ENCODE measurements around the gene QKI. TPM values are rescaled to one million over a fixed set of nuclear protein-coding genes. Genes with fewer than 3 reads are reported as not detected.

QKI gene
- total and polyA plus RNA-seq, 2 donors (not counting 1 experiment from before 2014, with no cell fraction given): 129 to 224 TPM

DNA sequence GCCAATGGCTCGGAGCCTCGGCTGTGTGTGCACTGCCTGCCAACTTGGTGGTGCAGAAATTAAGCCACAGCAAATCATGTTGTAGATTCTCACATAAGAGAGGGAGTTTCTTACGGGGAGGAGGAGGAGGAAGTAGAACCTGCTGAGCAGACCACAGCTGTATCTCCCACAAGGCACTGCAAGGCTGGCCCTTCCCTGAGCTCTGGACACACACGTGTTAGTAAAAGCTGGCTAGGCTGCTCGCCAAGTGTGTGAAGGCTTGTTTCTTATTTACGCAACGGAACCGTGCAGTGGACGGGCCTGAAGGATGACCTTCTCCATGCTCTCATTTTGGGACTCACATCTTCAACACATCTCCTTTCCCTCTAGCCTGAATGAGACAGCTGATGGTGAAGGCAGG lies 15.7 kb upstream of the QKI start:
- H3K9ac ChIP-seq (ENCODE audit: insufficient read depth, low read length): no peak overlapping the region
- no peak overlapping the region for H2AFZ ChIP-seq (ENCODE audit: low read length)

DNA sequence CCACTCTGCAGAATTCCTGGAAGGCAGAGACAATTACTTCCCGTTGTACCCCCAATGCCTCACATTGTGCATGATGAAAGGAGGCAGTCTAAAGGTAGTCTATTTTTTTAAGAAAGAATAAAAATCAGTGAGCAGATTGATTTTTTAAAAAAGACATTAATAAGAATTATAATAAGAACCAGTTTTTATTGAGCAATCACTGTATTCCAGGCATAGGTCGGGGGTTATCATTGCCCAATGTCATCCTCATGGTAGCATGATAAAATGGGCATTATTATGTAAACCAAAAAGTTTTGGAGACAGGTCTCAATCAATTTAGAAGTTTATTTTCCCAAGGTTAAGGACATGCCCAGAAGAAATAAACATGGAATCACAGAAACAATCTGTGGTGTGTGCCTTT lies 14.0 kb upstream of the QKI start:
- Histone ChIP-seq H2AFZ (ENCODE audit: low read length) (no peak overlapping the region), H3K79me2 (ENCODE audit: control insufficient read depth, insufficient read depth, low read length) (no peaks in the 10 kb centered on the region), H3K9me3 (ENCODE audit: control insufficient read depth, insufficient read depth, low read depth, low read length) (no peaks in the 10 kb centered on the region), H4K20me1 (ENCODE audit: control insufficient read depth, extremely low read depth, insufficient read depth, low read length) (no peaks in the 10 kb centered on the region), H3K4me2 (ENCODE audit: extremely low read depth, insufficient read depth, low read length) (no peak overlapping the region), H3K4me1 (ENCODE audit: control insufficient read depth, extremely low read depth, insufficient read depth, low read length) (no peaks in the 10 kb centered on the region), H3K36me3 (ENCODE audit: control insufficient read depth, insufficient read depth, low read length) (no peaks in the 10 kb centered on the region), H3K27me3 (ENCODE audit: control insufficient read depth, insufficient read depth, low read length) (no peaks in the 10 kb centered on the region), H3K9ac (ENCODE audit: insufficient read depth, low read length) (no peak overlapping the region), H3K4me3 (replicated peaks in 1 of 4; ENCODE audit: control extremely low read depth in 1 of 4, insufficient read depth in 1 of 4, low read depth in 3 of 4, low read length in 4 of 4) (no peak overlapping the region), H3K27ac (ENCODE audit: insufficient read depth, low read length) (no peak overlapping the region)
- TF ChIP-seq, protein P1, sequence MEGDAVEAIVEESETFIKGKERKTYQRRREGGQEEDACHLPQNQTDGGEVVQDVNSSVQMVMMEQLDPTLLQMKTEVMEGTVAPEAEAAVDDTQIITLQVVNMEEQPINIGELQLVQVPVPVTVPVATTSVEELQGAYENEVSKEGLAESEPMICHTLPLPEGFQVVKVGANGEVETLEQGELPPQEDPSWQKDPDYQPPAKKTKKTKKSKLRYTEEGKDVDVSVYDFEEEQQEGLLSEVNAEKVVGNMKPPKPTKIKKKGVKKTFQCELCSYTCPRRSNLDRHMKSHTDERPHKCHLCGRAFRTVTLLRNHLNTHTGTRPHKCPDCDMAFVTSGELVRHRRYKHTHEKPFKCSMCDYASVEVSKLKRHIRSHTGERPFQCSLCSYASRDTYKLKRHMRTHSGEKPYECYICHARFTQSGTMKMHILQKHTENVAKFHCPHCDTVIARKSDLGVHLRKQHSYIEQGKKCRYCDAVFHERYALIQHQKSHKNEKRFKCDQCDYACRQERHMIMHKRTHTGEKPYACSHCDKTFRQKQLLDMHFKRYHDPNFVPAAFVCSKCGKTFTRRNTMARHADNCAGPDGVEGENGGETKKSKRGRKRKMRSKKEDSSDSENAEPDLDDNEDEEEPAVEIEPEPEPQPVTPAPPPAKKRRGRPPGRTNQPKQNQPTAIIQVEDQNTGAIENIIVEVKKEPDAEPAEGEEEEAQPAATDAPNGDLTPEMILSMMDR (conservative IDR thresholded peaks at IDR 0.05 in 1 of 2, IDR thresholded peaks at IDR 0.05 in 1 of 2; ENCODE audit: low read depth in 1 of 2, low read length in 2 of 2): no peak
- TF ChIP-seq EZH2 (IDR thresholded peaks at IDR 0.05; ENCODE audit: low read length, missing control alignments): no peak
- DNase-seq (ENCODE audit: low read depth in 2 of 2): no peak

More for the DNA sequence above, 15.7 kb upstream of the QKI start:
- no peaks in the 10 kb centered on the region for H4K20me1 ChIP-seq (ENCODE audit: control insufficient read depth, extremely low read depth, insufficient read depth, low read length)
- no peak for TF ChIP-seq EZH2 (IDR thresholded peaks at IDR 0.05; ENCODE audit: low read length, missing control alignments)
- TF ChIP-seq, protein P1 (conservative IDR thresholded peaks at IDR 0.05 in 1 of 2, IDR thresholded peaks at IDR 0.05 in 1 of 2; ENCODE audit: low read depth in 1 of 2, low read length in 2 of 2): no peak
- peak in 1 of 2 donors; percentile 42 for DNase-seq (ENCODE audit: low read depth in 2 of 2)
- H3K4me3 ChIP-seq (replicated peaks in 1 of 4; ENCODE audit: control extremely low read depth in 1 of 4, insufficient read depth in 1 of 4, low read depth in 3 of 4, low read length in 4 of 4): no peak overlapping the region
- no peak overlapping the region for H3K4me2 ChIP-seq (ENCODE audit: extremely low read depth, insufficient read depth, low read length)
- no peaks in the 10 kb centered on the region for H3K9me3 ChIP-seq (ENCODE audit: control insufficient read depth, insufficient read depth, low read depth, low read length)
- no peaks in the 10 kb centered on the region for H3K36me3 ChIP-seq (ENCODE audit: control insufficient read depth, insufficient read depth, low read length)
- H3K4me1 ChIP-seq (ENCODE audit: control insufficient read depth, extremely low read depth, insufficient read depth, low read length): no peaks in the 10 kb centered on the region
- no peaks in the 10 kb centered on the region for H3K79me2 ChIP-seq (ENCODE audit: control insufficient read depth, insufficient read depth, low read length)
- H3K27ac ChIP-seq (ENCODE audit: insufficient read depth, low read length): no peak overlapping the region
- no peaks in the 10 kb centered on the region for H3K27me3 ChIP-seq (ENCODE audit: control insufficient read depth, insufficient read depth, low read length)

GRCh38 chr6:163401039-163401885 lies 13.3 kb upstream of the QKI start:
- H3K4me2 ChIP-seq (ENCODE audit: extremely low read depth, insufficient read depth, low read length): no peak overlapping the region
- H2AFZ ChIP-seq (ENCODE audit: low read length): no peak overlapping the region
- no peaks in the 10 kb centered on the region for H3K9me3 ChIP-seq (ENCODE audit: control insufficient read depth, insufficient read depth, low read depth, low read length)
- DNase-seq (ENCODE audit: low read depth in 2 of 2): no peak
- no peak overlapping the region for H3K27ac ChIP-seq (ENCODE audit: insufficient read depth, low read length)
- H3K36me3 ChIP-seq (ENCODE audit: control insufficient read depth, insufficient read depth, low read length): no peaks in the 10 kb centered on the region
- H4K20me1 ChIP-seq (ENCODE audit: control insufficient read depth, extremely low read depth, insufficient read depth, low read length): no peaks in the 10 kb centered on the region
- no peaks in the 10 kb centered on the region for H3K79me2 ChIP-seq (ENCODE audit: control insufficient read depth, insufficient read depth, low read length)
- H3K4me1 ChIP-seq (ENCODE audit: control insufficient read depth, extremely low read depth, insufficient read depth, low read length): peaks cover 2% of the 10 kb centered on the region
- TF ChIP-seq, protein P1 (conservative IDR thresholded peaks at IDR 0.05 in 1 of 2, IDR thresholded peaks at IDR 0.05 in 1 of 2; ENCODE audit: low read depth in 1 of 2, low read length in 2 of 2): no peak
- TF ChIP-seq EZH2 (IDR thresholded peaks at IDR 0.05; ENCODE audit: low read length, missing control alignments): no peak
- H3K27me3 ChIP-seq (ENCODE audit: control insufficient read depth, insufficient read depth, low read length): no peaks in the 10 kb centered on the region
- H3K4me3 ChIP-seq (replicated peaks in 1 of 4; ENCODE audit: control extremely low read depth in 1 of 4, insufficient read depth in 1 of 4, low read depth in 3 of 4, low read length in 4 of 4): no peak overlapping the region
- no peak overlapping the region for H3K9ac ChIP-seq (ENCODE audit: insufficient read depth, low read length)
